Measurements from ENCODE around the gene HGF. TPM values are rescaled to one million over a fixed set of nuclear protein-coding genes. Genes with fewer than 3 reads are reported as not detected.

Gene HGF
- total and polyA plus RNA-seq, 2 donors (not counting 1 experiment from before 2014, with no cell fraction given): 0.25 TPM; not detected in 1

DNA sequence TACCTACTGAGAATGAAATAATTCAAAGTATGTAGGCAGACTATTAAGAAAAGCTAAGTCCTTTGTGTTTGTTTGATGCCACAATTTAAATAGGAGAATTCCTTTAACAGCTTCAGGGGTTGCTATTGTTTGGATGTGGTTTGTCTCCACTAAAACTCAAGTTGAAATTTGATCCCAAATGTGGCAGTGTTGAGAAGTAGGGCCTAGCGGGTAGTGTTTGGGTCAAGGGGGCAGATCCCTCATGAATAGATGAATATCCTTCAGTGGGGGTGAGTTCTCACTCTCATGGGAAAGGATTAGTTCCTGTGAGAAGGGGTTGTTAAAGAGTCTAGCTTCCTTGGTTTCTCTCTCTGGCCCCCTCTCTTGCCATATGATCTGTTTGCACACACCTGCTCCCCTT, 97.0 kb downstream of the HGF start:
- ATAC-seq (ENCODE audit: low read depth): no peak
- H3K4me1 ChIP-seq (ENCODE audit: control insufficient read depth in 2 of 2, insufficient read depth in 2 of 2, low read length in 2 of 2): no peaks in the 10 kb centered on the region
- CTCF ChIA-PET: no interaction called here
- POLR2A ChIA-PET: no interaction called here
- H3K27me3 ChIP-seq (replicated peaks in 1 of 4; ENCODE audit: control extremely low read depth in 1 of 4, control insufficient read depth in 3 of 4, insufficient read depth in 4 of 4, low read length in 3 of 4): no peaks in the 10 kb centered on the region
- no peaks in the 10 kb centered on the region for H3K36me3 ChIP-seq (replicated peaks in 1 of 2; ENCODE audit: control extremely low read depth in 1 of 2, control insufficient read depth in 1 of 2, extremely low read depth in 1 of 2, insufficient read depth in 2 of 2, low read length in 1 of 2)
- intact Hi-C loops (cut with micrococcal nuclease): no loop called here
- H3K27me3 Mint-ChIP-seq: no peaks in the 10 kb centered on the region
- no peak overlapping the region for H3K4me3 ChIP-seq (ENCODE audit: control extremely low read depth in 1 of 5, extremely low read depth in 1 of 5, insufficient read depth in 1 of 5, low read depth in 2 of 5, low read length in 4 of 5)
- H3K4me2 ChIP-seq (replicated peaks; ENCODE audit: low read depth, low read length, poor library complexity, severe bottlenecking): no peak overlapping the region
- H3K9me3 ChIP-seq (ENCODE audit: control extremely low read depth in 1 of 3, control insufficient read depth in 2 of 3, insufficient read depth in 1 of 3, low read length in 2 of 3): no peaks in the 10 kb centered on the region
- TF ChIP-seq, protein P1, sequence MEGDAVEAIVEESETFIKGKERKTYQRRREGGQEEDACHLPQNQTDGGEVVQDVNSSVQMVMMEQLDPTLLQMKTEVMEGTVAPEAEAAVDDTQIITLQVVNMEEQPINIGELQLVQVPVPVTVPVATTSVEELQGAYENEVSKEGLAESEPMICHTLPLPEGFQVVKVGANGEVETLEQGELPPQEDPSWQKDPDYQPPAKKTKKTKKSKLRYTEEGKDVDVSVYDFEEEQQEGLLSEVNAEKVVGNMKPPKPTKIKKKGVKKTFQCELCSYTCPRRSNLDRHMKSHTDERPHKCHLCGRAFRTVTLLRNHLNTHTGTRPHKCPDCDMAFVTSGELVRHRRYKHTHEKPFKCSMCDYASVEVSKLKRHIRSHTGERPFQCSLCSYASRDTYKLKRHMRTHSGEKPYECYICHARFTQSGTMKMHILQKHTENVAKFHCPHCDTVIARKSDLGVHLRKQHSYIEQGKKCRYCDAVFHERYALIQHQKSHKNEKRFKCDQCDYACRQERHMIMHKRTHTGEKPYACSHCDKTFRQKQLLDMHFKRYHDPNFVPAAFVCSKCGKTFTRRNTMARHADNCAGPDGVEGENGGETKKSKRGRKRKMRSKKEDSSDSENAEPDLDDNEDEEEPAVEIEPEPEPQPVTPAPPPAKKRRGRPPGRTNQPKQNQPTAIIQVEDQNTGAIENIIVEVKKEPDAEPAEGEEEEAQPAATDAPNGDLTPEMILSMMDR (IDR thresholded peaks at IDR 0.05): no peak
- no peak for TF ChIP-seq EZH2 (IDR thresholded peaks at IDR 0.05; ENCODE audit: borderline replicate concordance, insufficient read depth, low read depth, low read length, poor library complexity, severe bottlenecking)
- H3K4me1 Mint-ChIP-seq: no peaks in the 10 kb centered on the region
- no peak overlapping the region for H2AFZ ChIP-seq (ENCODE audit: insufficient read depth, low read depth, low read length, poor library complexity, severe bottlenecking)
- no peaks in the 10 kb centered on the region for H3K79me2 ChIP-seq (ENCODE audit: control insufficient read depth, insufficient read depth, low read length)
- H3K9ac ChIP-seq (ENCODE audit: low read length): no peak overlapping the region
- no peaks in the 10 kb centered on the region for H3K9me3 Mint-ChIP-seq (ENCODE audit: insufficient read depth)
- no peak overlapping the region for H3K27ac Mint-ChIP-seq
- no peak overlapping the region for H3K4me3 Mint-ChIP-seq
- WGBS (ENCODE audit: insufficient coverage): 91% methylated on average over 1 of the region's 1 CpG
- H4K20me1 ChIP-seq (ENCODE audit: control insufficient read depth, insufficient read depth, low read length, poor library complexity, severe bottlenecking): no peaks in the 10 kb centered on the region
- DNase-seq: no peak
- H3K27ac ChIP-seq (ENCODE audit: low read length in 2 of 2): no peak overlapping the region

DNA sequence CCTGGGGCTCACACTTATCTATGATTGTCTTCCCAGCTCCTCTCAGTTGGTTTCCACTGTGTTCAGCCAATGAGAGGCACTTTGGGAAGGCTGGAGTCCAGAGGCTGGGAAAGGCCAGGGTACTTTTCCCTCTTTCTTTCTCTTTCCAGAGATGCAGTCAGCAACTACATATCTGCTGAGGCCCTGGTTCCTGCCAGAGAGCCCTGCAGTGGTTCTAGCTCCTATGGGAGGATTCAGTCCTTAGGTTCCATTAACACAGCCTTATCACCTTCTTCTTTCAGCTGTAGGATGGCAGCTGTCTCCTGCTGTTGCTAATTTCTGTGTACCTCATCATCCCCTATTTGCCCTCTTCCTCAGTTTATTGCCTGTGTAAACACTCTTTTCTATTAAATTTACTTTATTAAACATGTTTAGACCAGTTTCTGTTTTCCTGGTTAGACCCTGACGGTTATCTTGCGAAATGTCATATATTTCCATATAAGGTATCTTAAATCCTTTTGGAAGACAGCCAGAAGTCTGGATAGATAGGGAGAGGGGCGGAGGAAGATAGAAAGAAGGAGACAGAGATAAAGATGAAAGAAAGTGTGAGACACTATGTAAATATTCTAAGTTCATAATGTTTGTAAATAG, 100.3 kb downstream of the HGF start:
- Mint-ChIP-seq H3K4me1 (no peaks in the 10 kb centered on the region), H3K27ac (no peak overlapping the region), H3K4me3 (no peak overlapping the region), H3K9me3 (ENCODE audit: insufficient read depth) (no peaks in the 10 kb centered on the region), H3K27me3 (no peaks in the 10 kb centered on the region)
- no peak overlapping the region for H3K9ac ChIP-seq (ENCODE audit: low read length)
- ChIA-PET POLR2A (no interaction called here), CTCF (no interaction called here)
- H3K4me2 ChIP-seq (replicated peaks; ENCODE audit: low read depth, low read length, poor library complexity, severe bottlenecking): no peak overlapping the region
- no peaks in the 10 kb centered on the region for H4K20me1 ChIP-seq (ENCODE audit: control insufficient read depth, insufficient read depth, low read length, poor library complexity, severe bottlenecking)
- no CpG with 5 or more reads among the region's 3 CpGs for WGBS (ENCODE audit: insufficient coverage)
- H3K4me3 ChIP-seq (ENCODE audit: control extremely low read depth in 1 of 5, extremely low read depth in 1 of 5, insufficient read depth in 1 of 5, low read depth in 2 of 5, low read length in 4 of 5): no peak overlapping the region
- DNase-seq (no peak), ATAC-seq (ENCODE audit: low read depth) (no peak)
- H3K27ac ChIP-seq (ENCODE audit: low read length in 2 of 2): no peak overlapping the region
- no peaks in the 10 kb centered on the region for H3K9me3 ChIP-seq (ENCODE audit: control extremely low read depth in 1 of 3, control insufficient read depth in 2 of 3, insufficient read depth in 1 of 3, low read length in 2 of 3)
- no peaks in the 10 kb centered on the region for H3K4me1 ChIP-seq (ENCODE audit: control insufficient read depth in 2 of 2, insufficient read depth in 2 of 2, low read length in 2 of 2)
- no peaks in the 10 kb centered on the region for H3K79me2 ChIP-seq (ENCODE audit: control insufficient read depth, insufficient read depth, low read length)
- no peak overlapping the region for H2AFZ ChIP-seq (ENCODE audit: insufficient read depth, low read depth, low read length, poor library complexity, severe bottlenecking)
- no peak for TF ChIP-seq EZH2 (IDR thresholded peaks at IDR 0.05; ENCODE audit: borderline replicate concordance, insufficient read depth, low read depth, low read length, poor library complexity, severe bottlenecking)
- TF ChIP-seq, protein P1 (IDR thresholded peaks at IDR 0.05): no peak
- no peaks in the 10 kb centered on the region for H3K36me3 ChIP-seq (replicated peaks in 1 of 2; ENCODE audit: control extremely low read depth in 1 of 2, control insufficient read depth in 1 of 2, extremely low read depth in 1 of 2, insufficient read depth in 2 of 2, low read length in 1 of 2)
- H3K27me3 ChIP-seq (replicated peaks in 1 of 4; ENCODE audit: control extremely low read depth in 1 of 4, control insufficient read depth in 3 of 4, insufficient read depth in 4 of 4, low read length in 3 of 4): no peaks in the 10 kb centered on the region
- intact Hi-C loops (cut with micrococcal nuclease): no loop called here

Measured in B cell (primary cell).